ENCODE results near the gene FGF14. TPM values are rescaled to one million over a fixed set of nuclear protein-coding genes. Genes with fewer than 3 reads are reported as not detected.

FGF14 gene
- total RNA-seq, 1 donor from 2014 or later, result 1.4 TPM

DNA sequence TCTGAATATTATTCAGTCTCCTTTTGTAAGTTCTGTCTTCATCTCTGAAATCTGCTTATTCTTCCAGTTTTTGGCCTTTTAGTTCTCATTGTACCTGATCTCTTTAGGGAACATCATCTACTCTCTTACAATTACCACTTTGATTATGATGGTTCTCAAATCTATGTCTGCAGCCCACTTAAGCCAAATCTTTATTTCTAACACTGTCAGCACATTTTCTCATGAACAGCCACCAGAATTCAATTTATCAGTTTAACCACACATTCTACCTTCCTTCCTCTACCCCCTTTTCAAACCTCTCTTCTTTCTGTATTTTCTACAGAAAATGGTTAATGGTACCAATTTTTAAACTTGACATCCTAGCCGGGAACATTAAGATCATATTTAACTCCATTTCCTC lies 175.3 kb downstream of the FGF14 start:
- Histone ChIP-seq H3K4me3 (no peak overlapping the region), H3K9ac (no peak overlapping the region), H3K4me2 (no peak overlapping the region), H3K27me3 (no peaks in the 10 kb centered on the region), H3F3A (ENCODE audit: low read depth) (no peaks in the 10 kb centered on the region), H3K36me3 (no peaks in the 10 kb centered on the region), H2AFZ (replicated peaks) (no peak overlapping the region), H4K20me1 (ENCODE audit: low read depth) (no peaks in the 10 kb centered on the region), H3K4me1 (no peaks in the 10 kb centered on the region), H3K79me2 (ENCODE audit: low read depth) (no peaks in the 10 kb centered on the region), H3K27ac (no peak overlapping the region), H3K9me3 (ENCODE audit: low read depth) (no peaks in the 10 kb centered on the region)
- Mint-ChIP-seq H3K27me3 (ENCODE audit: insufficient read depth, low read depth) (no peaks in the 10 kb centered on the region), H3K27ac (no peak overlapping the region), H3K36me3 (no peaks in the 10 kb centered on the region), H3K9me3 (no peaks in the 10 kb centered on the region), H3K4me3 (no peak overlapping the region), H3K4me1 (no peaks in the 10 kb centered on the region)
- TF ChIP-seq EZH2phosphoT487 (IDR thresholded peaks at IDR 0.05), result no peak
- no peak for TF ChIP-seq EZH2 (IDR thresholded peaks at IDR 0.05)
- TF ChIP-seq, protein P1, sequence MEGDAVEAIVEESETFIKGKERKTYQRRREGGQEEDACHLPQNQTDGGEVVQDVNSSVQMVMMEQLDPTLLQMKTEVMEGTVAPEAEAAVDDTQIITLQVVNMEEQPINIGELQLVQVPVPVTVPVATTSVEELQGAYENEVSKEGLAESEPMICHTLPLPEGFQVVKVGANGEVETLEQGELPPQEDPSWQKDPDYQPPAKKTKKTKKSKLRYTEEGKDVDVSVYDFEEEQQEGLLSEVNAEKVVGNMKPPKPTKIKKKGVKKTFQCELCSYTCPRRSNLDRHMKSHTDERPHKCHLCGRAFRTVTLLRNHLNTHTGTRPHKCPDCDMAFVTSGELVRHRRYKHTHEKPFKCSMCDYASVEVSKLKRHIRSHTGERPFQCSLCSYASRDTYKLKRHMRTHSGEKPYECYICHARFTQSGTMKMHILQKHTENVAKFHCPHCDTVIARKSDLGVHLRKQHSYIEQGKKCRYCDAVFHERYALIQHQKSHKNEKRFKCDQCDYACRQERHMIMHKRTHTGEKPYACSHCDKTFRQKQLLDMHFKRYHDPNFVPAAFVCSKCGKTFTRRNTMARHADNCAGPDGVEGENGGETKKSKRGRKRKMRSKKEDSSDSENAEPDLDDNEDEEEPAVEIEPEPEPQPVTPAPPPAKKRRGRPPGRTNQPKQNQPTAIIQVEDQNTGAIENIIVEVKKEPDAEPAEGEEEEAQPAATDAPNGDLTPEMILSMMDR (IDR thresholded peaks at IDR 0.05), result no peak
- no peak for DNase-seq (ENCODE audit: low spot score)

DNA sequence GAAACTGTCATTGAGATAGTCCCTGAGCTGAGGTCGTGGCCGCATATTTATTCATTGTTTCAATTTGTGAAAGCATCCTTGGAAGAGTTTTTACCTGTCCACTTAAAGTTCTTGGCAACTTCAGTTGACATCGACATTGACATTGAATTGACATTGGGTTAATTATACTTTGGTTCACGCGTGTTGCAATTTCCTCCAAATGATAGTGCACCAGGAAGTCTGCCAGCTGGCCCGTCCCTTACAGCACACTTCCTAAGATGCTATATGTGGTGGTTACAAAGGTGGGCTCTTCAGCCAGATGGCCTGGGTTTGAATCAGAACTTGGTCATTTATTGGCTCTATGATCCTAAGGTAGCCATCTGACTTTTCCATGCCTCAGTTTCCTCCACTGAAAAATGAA lies 176.0 kb downstream of the FGF14 start:
- Histone ChIP-seq H3K4me2 (no peak overlapping the region), H3K27me3 (no peaks in the 10 kb centered on the region), H3F3A (ENCODE audit: low read depth) (no peaks in the 10 kb centered on the region), H3K9ac (no peak overlapping the region), H4K20me1 (ENCODE audit: low read depth) (no peaks in the 10 kb centered on the region), H3K36me3 (no peaks in the 10 kb centered on the region), H2AFZ (replicated peaks) (no peak overlapping the region), H3K4me1 (no peaks in the 10 kb centered on the region), H3K9me3 (ENCODE audit: low read depth) (no peaks in the 10 kb centered on the region), H3K27ac (no peak overlapping the region), H3K79me2 (ENCODE audit: low read depth) (no peaks in the 10 kb centered on the region), H3K4me3 (no peak overlapping the region)
- TF ChIP-seq, protein P1 (IDR thresholded peaks at IDR 0.05), result no peak
- TF ChIP-seq EZH2 (IDR thresholded peaks at IDR 0.05) (no peak), EZH2phosphoT487 (IDR thresholded peaks at IDR 0.05) (no peak)
- no peak for DNase-seq (ENCODE audit: low spot score)
- H3K27ac Mint-ChIP-seq, result no peak overlapping the region
- H3K9me3 Mint-ChIP-seq, result no peaks in the 10 kb centered on the region
- H3K36me3 Mint-ChIP-seq, result no peaks in the 10 kb centered on the region
- no peaks in the 10 kb centered on the region for H3K4me1 Mint-ChIP-seq
- H3K27me3 Mint-ChIP-seq (ENCODE audit: insufficient read depth, low read depth), result no peaks in the 10 kb centered on the region
- H3K4me3 Mint-ChIP-seq, result no peak overlapping the region

DNA sequence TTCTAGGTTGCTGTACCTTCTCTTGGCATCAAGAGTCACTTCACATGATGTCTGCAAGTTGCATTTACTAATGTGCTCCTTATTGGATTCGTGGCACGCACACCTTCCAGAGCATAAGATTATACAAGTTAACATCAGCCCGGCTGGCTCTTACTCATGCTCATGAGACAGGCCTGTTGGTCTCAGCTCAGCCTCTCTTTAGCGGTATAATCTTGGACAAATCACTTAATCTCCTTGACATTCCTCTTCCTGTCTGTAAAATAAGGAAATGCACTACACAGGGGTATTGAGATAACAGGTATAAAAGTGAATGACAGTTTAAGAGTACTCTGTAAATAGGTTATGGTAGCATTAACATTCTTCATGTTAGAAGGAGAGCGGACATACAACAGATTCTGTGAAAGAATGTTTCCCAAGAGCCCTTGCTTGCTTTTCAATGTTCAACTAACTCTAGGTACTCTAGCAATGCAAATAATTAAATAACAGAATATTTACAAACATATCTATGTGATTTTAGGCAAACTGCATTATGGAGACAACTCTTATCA lies 181.1 kb downstream of the FGF14 start:
- Histone ChIP-seq H3K79me2 (ENCODE audit: low read depth) (no peaks in the 10 kb centered on the region), H3K27ac (no peak overlapping the region), H3K4me2 (no peak overlapping the region), H4K20me1 (ENCODE audit: low read depth) (no peaks in the 10 kb centered on the region), H3K4me1 (no peaks in the 10 kb centered on the region), H2AFZ (replicated peaks) (no peak overlapping the region), H3K36me3 (no peaks in the 10 kb centered on the region), H3K27me3 (no peaks in the 10 kb centered on the region), H3K9me3 (ENCODE audit: low read depth) (no peaks in the 10 kb centered on the region), H3K4me3 (no peak overlapping the region), H3F3A (ENCODE audit: low read depth) (no peaks in the 10 kb centered on the region), H3K9ac (no peak overlapping the region)
- H3K4me1 Mint-ChIP-seq, result no peaks in the 10 kb centered on the region
- H3K9me3 Mint-ChIP-seq, result no peaks in the 10 kb centered on the region
- H3K4me3 Mint-ChIP-seq, result no peak overlapping the region
- H3K27me3 Mint-ChIP-seq (ENCODE audit: insufficient read depth, low read depth), result no peaks in the 10 kb centered on the region
- no peak overlapping the region for H3K27ac Mint-ChIP-seq
- TF ChIP-seq EZH2phosphoT487 (IDR thresholded peaks at IDR 0.05) (no peak), EZH2 (IDR thresholded peaks at IDR 0.05) (no peak)
- TF ChIP-seq, protein P1 (IDR thresholded peaks at IDR 0.05), result no peak
- no peak for DNase-seq (ENCODE audit: low spot score)
- H3K36me3 Mint-ChIP-seq, result no peaks in the 10 kb centered on the region

All from neural progenitor cell (in vitro differentiated cells).